GM21825 (cell line): ENCODE measurements around the gene DYNC1LI2.

Experiments
- ATAC-seq: cut with Tn5 transposase; IDR thresholded peaks from one replicate; pipeline ENCODE4 v1.9.1; 2021; ENCODE audit warnings: mild to moderate bottlenecking, moderate library complexity; ENCODE audit not compliant: unreplicated experiment

DYNC1LI2 gene

GRCh38 chr16:66740533-66740932 lies 10.9 kb downstream of the DYNC1LI2 start:
- ATAC-seq, result no peak

- ATAC-seq, result no peak
These were observed 11.4 kb downstream of the DYNC1LI2 start for GRCh38 chr16:66740010-66740409.

GRCh38 chr16:66735891-66736290 lies 15.5 kb downstream of the DYNC1LI2 start:
- ATAC-seq, result no peak

GRCh38 chr16:66731101-66731500 lies 20.3 kb downstream of the DYNC1LI2 start:
- no peak for ATAC-seq

GRCh38 chr16:66728804-66729203 lies 22.6 kb downstream of the DYNC1LI2 start:
- ATAC-seq, result no peak

- no peak for ATAC-seq
These were observed 23.2 kb downstream of the DYNC1LI2 start for GRCh38 chr16:66728117-66728787.

- no peak for ATAC-seq
These were observed 30.6 kb downstream of the DYNC1LI2 start for GRCh38 chr16:66720766-66721165.

GRCh38 chr16:66719246-66719645 lies 32.2 kb downstream of the DYNC1LI2 start:
- no peak for ATAC-seq

GRCh38 chr16:66717776-66718175 lies 33.6 kb downstream of the DYNC1LI2 start:
- no peak for ATAC-seq

- no peak for ATAC-seq
These were observed 34.2 kb downstream of the DYNC1LI2 start for GRCh38 chr16:66717112-66717675.

- no peak for ATAC-seq
These were observed 36.6 kb downstream of the DYNC1LI2 start for GRCh38 chr16:66714654-66715307.

- no peak for ATAC-seq
These were observed 37.3 kb downstream of the DYNC1LI2 start for GRCh38 chr16:66714062-66714461.

- no peak for ATAC-seq
These were observed 38.3 kb downstream of the DYNC1LI2 start for GRCh38 chr16:66713076-66713475.

- no peak for ATAC-seq
These were observed 38.9 kb downstream of the DYNC1LI2 start for GRCh38 chr16:66712512-66712911.

- ATAC-seq, result no peak
These were observed 39.8 kb downstream of the DYNC1LI2 start for GRCh38 chr16:66711581-66711980.

- no peak for ATAC-seq
These were observed 44.9 kb downstream of the DYNC1LI2 start for GRCh38 chr16:66706506-66706880.

- no peak for ATAC-seq
These were observed 45.5 kb downstream of the DYNC1LI2 start for GRCh38 chr16:66705790-66706505.

- ATAC-seq, result no peak
These were observed 47.8 kb downstream of the DYNC1LI2 start for GRCh38 chr16:66703406-66704215.

- ATAC-seq, result no peak
These were observed 49.9 kb downstream of the DYNC1LI2 start for GRCh38 chr16:66701516-66701915.

GRCh38 chr16:66701026-66701425 lies 50.4 kb downstream of the DYNC1LI2 start:
- no peak for ATAC-seq

- ATAC-seq, result no peak
These were observed 51.5 kb downstream of the DYNC1LI2 start for GRCh38 chr16:66699898-66700297.
